ENCODE data around the gene DBNDD1.
"Not testable (repeated sequence)": the region's sequence is repeated elsewhere in the genome, so short reads cannot be mapped to it uniquely, and the experiment has no call there.

The DBNDD1 gene

GRCh38 chr16:90018652-90019542, at the start of gene DBNDD1:
Gene DBNDD1, minus strand, starts transcription at chr16:90019456. Its CDS starts 115 bp downstream, at chr16:90019341.
- DNase-seq (ENCODE audit: insufficient read length, low spot score): no peak
- no peak for FAIRE-seq

GRCh38 chr16:90061437-90061836, 42.2 kb upstream of the DBNDD1 start:
- no peak for FAIRE-seq
- no peak for DNase-seq (ENCODE audit: insufficient read length, low spot score)

GRCh38 chr16:90057738-90058173, 38.5 kb upstream of the DBNDD1 start:
- DNase-seq (ENCODE audit: insufficient read length, low spot score) (no peak), FAIRE-seq (no peak)

- FAIRE-seq: not testable (repeated sequence)
Observed at GRCh38 chr16:90056521-90056920, 37.3 kb upstream of the DBNDD1 start.

GRCh38 chr16:90055371-90055770, 36.1 kb upstream of the DBNDD1 start:
- DNase-seq (ENCODE audit: insufficient read length, low spot score) (no peak), FAIRE-seq (no peak)

More at GRCh38 chr16:90056521-90056920, 37.3 kb upstream of the DBNDD1 start:
- not testable (repeated sequence) for DNase-seq (ENCODE audit: insufficient read length, low spot score)

- FAIRE-seq: no peak
Observed at GRCh38 chr16:90054554-90054953, 35.3 kb upstream of the DBNDD1 start.

GRCh38 chr16:90053902-90054500, 34.7 kb upstream of the DBNDD1 start:
- DNase-seq (ENCODE audit: insufficient read length, low spot score) (no peak), FAIRE-seq (no peak)

More at GRCh38 chr16:90054554-90054953, 35.3 kb upstream of the DBNDD1 start:
- DNase-seq (ENCODE audit: insufficient read length, low spot score): no peak

GRCh38 chr16:90050969-90051368, 31.7 kb upstream of the DBNDD1 start:
- DNase-seq (ENCODE audit: insufficient read length, low spot score) (no peak), FAIRE-seq (no peak)

GRCh38 chr16:90048737-90049330, 29.6 kb upstream of the DBNDD1 start:
- FAIRE-seq (no peak), DNase-seq (ENCODE audit: insufficient read length, low spot score) (no peak)

- DNase-seq (ENCODE audit: insufficient read length, low spot score) (no peak), FAIRE-seq (no peak)
Observed at GRCh38 chr16:90048347-90048722, 29.1 kb upstream of the DBNDD1 start.

GRCh38 chr16:90047714-90048346, 28.6 kb upstream of the DBNDD1 start:
- DNase-seq (ENCODE audit: insufficient read length, low spot score) (no peak), FAIRE-seq (no peak)

- FAIRE-seq (no peak), DNase-seq (ENCODE audit: insufficient read length, low spot score) (no peak)
Observed at GRCh38 chr16:90046971-90047713, 27.9 kb upstream of the DBNDD1 start.

GRCh38 chr16:90046122-90046970, 27.1 kb upstream of the DBNDD1 start:
- no peak for FAIRE-seq
- no peak for DNase-seq (ENCODE audit: insufficient read length, low spot score)

- FAIRE-seq: no peak
- no peak for DNase-seq (ENCODE audit: insufficient read length, low spot score)
Observed at GRCh38 chr16:90044111-90044551, 24.9 kb upstream of the DBNDD1 start.

- no peak for DNase-seq (ENCODE audit: insufficient read length, low spot score)
- FAIRE-seq: no peak
Observed at GRCh38 chr16:90043526-90043925, 24.3 kb upstream of the DBNDD1 start.

GRCh38 chr16:90042946-90043514, 23.8 kb upstream of the DBNDD1 start:
- no peak for FAIRE-seq

GRCh38 chr16:90041896-90042473, 22.7 kb upstream of the DBNDD1 start:
- DNase-seq (ENCODE audit: insufficient read length, low spot score) (no peak), FAIRE-seq (no peak)

More at GRCh38 chr16:90042946-90043514, 23.8 kb upstream of the DBNDD1 start:
- DNase-seq (ENCODE audit: insufficient read length, low spot score): no peak

- FAIRE-seq (no peak), DNase-seq (ENCODE audit: insufficient read length, low spot score) (no peak)
Observed at GRCh38 chr16:90040152-90041023, 21.1 kb upstream of the DBNDD1 start.

Data from GM19239 (cell line).